BLaER1 treated with 17β-estradiol and CSF1 and Interleukin-3, amounts not matched to agents 10 nM and 100 nM (cell line): ENCODE data around the gene MAGOH.

Source experiments
- H3K27ac ChIP-seq, 11 experiments: shearing (Covaris generic); formaldehyde crosslinking; 2 replicates each; pipeline ENCODE4 v1.8.1; 2022
- H3K27me3 ChIP-seq, 11 experiments: shearing (Covaris generic); formaldehyde crosslinking; 2 replicates each; pipeline ENCODE4 v1.8.1; 2022
- H3K36me3 ChIP-seq, 11 experiments: shearing (Covaris generic); formaldehyde crosslinking; 2 replicates each; pipeline ENCODE4 v1.8.1; 2022
- H3K4me1 ChIP-seq, 10 experiments: shearing (Covaris generic); formaldehyde crosslinking; 2 replicates each; pipeline ENCODE4 v1.8.1; 2022
- H3K4me2 ChIP-seq, 11 experiments: shearing (Covaris generic); formaldehyde crosslinking; 2 replicates each; pipeline ENCODE4 v1.8.1; 2022
- H3K4me3 ChIP-seq, 10 experiments: shearing (Covaris generic); formaldehyde crosslinking; 2 replicates each; pipeline ENCODE4 v1.8.1; 2022
- H3K9ac ChIP-seq, 11 experiments: shearing (Covaris generic); formaldehyde crosslinking; 2 replicates each; pipeline ENCODE4 v1.8.1; 2022
- H3K9me3 ChIP-seq, 11 experiments: shearing (Covaris generic); formaldehyde crosslinking; replicated peaks in 1 of 11; 2 replicates each; pipeline ENCODE4 v1.8.1; 2022
- H4K20me1 ChIP-seq, 11 experiments: shearing (Covaris generic); formaldehyde crosslinking; 2 replicates each; pipeline ENCODE4 v1.8.1; 2022
- Cebpa-rat ChIP-seq, 11 experiments: shearing (Covaris generic); IDR thresholded peaks; 2 replicates each; pipeline ENCODE4 v1.8.1; 2022

Gene MAGOH

GRCh38 chr1:53262000-53262399 is 23.7 kb upstream of the MAGOH start:
- H3K9me3 ChIP-seq = no peaks in the 10 kb centered on the region
- no peak overlapping the region for H3K4me2 ChIP-seq
- no peak for TF ChIP-seq Cebpa-rat (IDR thresholded peaks at IDR 0.05)
- peaks cover 94 to 100% (median 100%) of the 10 kb centered on the region in 11 experiments for H3K36me3 ChIP-seq
- no peaks in the 10 kb centered on the region for H3K27me3 ChIP-seq
- no peak overlapping the region for H3K27ac ChIP-seq
- H4K20me1 ChIP-seq = peaks cover 0 to 29% (median 0%) of the 10 kb centered on the region in 11 experiments; a peak in 6 of 22 replicates
- H3K9ac ChIP-seq = no peak overlapping the region
- H3K4me3 ChIP-seq = no peak overlapping the region
- no peaks in the 10 kb centered on the region for H3K4me1 ChIP-seq

GRCh38 chr1:53260631-53261247 is 22.4 kb upstream of the MAGOH start:
- Histone ChIP-seq H3K4me1 (no peaks in the 10 kb centered on the region), H4K20me1 (peaks cover 0 to 25% (median 0%) of the 10 kb centered on the region in 11 experiments; a peak in 6 of 22 replicates), H3K4me2 (no peak overlapping the region), H3K9me3 (no peaks in the 10 kb centered on the region), H3K36me3 (peaks cover 94 to 100% (median 100%) of the 10 kb centered on the region in 11 experiments), H3K9ac (no peak overlapping the region), H3K27me3 (no peaks in the 10 kb centered on the region), H3K27ac (no peak overlapping the region), H3K4me3 (no peak overlapping the region)
- no peak for TF ChIP-seq Cebpa-rat (IDR thresholded peaks at IDR 0.05)

GRCh38 chr1:53259932-53260331 is 21.6 kb upstream of the MAGOH start:
- Histone ChIP-seq H4K20me1 (peaks cover 0 to 25% (median 0%) of the 10 kb centered on the region in 11 experiments; a peak in 6 of 22 replicates), H3K9me3 (no peaks in the 10 kb centered on the region), H3K4me3 (no peak overlapping the region), H3K36me3 (peaks cover 92 to 100% (median 100%) of the 10 kb centered on the region in 11 experiments), H3K27ac (no peak overlapping the region), H3K4me1 (no peaks in the 10 kb centered on the region), H3K4me2 (no peak overlapping the region), H3K9ac (no peak overlapping the region), H3K27me3 (no peaks in the 10 kb centered on the region)
- TF ChIP-seq Cebpa-rat (IDR thresholded peaks at IDR 0.05) = no peak

- Histone ChIP-seq H3K27ac (no peak overlapping the region), H3K9ac (no peak overlapping the region), H3K36me3 (peaks cover 84 to 100% (median 100%) of the 10 kb centered on the region in 11 experiments), H3K4me1 (no peaks in the 10 kb centered on the region), H3K27me3 (no peaks in the 10 kb centered on the region), H3K9me3 (no peaks in the 10 kb centered on the region), H3K4me3 (no peak overlapping the region), H4K20me1 (peaks cover 0 to 12% (median 0%) of the 10 kb centered on the region in 11 experiments; a peak in 5 of 22 replicates), H3K4me2 (no peak overlapping the region)
- no peak for TF ChIP-seq Cebpa-rat (IDR thresholded peaks at IDR 0.05)
Observed at GRCh38 chr1:53258216-53258615, 19.9 kb upstream of the MAGOH start.

GRCh38 chr1:53257454-53258081 is 19.2 kb upstream of the MAGOH start:
- H4K20me1 ChIP-seq = peaks cover 0 to 7% (median 0%) of the 10 kb centered on the region in 11 experiments; a peak in 5 of 22 replicates
- H3K4me1 ChIP-seq = no peaks in the 10 kb centered on the region
- peaks cover 78 to 100% (median 96%) of the 10 kb centered on the region in 11 experiments for H3K36me3 ChIP-seq
- H3K4me2 ChIP-seq = no peak overlapping the region
- no peaks in the 10 kb centered on the region for H3K27me3 ChIP-seq
- no peak overlapping the region for H3K9ac ChIP-seq
- no peak for TF ChIP-seq Cebpa-rat (IDR thresholded peaks at IDR 0.05)
- H3K4me3 ChIP-seq = no peak overlapping the region
- no peaks in the 10 kb centered on the region for H3K9me3 ChIP-seq
- no peak overlapping the region for H3K27ac ChIP-seq

DNA sequence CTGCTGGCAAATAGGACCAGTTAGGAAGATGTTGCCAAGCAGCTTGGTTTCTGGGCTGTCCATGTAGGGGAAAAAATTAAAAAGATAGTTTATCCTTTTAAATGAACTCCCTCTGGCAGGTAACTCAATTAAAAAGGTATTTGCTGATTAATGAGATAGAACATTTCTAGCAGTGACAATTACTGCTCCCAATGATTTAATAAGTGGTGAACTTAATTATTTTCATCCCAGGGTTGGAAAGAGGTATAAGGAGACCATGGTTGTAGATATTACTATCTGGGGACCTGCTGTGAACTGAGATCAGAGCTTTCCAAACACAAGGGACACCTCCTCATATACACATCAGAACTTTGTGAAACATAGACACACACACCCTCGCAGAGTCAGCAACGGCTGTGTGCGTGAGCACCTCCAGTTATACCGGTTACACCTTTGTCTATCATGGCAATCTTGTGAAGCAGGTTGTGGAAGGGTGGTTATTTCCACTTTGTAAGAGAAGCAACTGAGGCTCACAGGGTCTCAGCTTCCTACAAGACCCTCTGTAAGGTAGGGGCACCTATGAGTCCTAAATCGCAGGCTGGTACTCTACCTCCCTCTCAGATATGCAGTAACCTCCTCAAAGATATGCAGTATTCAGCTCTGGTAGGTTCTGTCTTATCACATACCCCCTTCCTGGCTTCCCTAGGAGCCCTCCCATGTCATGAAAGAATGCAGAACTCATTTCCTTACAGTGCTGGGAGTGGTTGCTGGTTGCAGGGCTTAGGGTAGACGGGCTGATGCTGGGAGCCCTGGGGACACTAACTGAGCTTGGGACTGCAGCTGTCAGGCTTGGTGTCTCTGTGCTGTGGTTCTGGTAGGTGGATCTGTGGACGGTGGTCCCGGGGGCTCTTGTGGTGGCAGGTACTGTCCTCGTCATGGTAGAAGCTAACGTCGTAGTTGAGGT is 18.5 kb upstream of the MAGOH start:
- Histone ChIP-seq H3K36me3 (peaks cover 78 to 100% (median 96%) of the 10 kb centered on the region in 11 experiments), H3K9me3 (no peaks in the 10 kb centered on the region), H3K4me2 (no peak overlapping the region), H3K9ac (0 out of 22 replicates have a peak overlapping the region, but pooled peaks of 1 of the 11 experiments have one; percentile 34), H3K27ac (no peak overlapping the region), H4K20me1 (peaks cover 0 to 7% (median 0%) of the 10 kb centered on the region in 11 experiments; a peak in 3 of 22 replicates), H3K4me3 (no peak overlapping the region), H3K27me3 (no peaks in the 10 kb centered on the region), H3K4me1 (no peaks in the 10 kb centered on the region)
- no peak for TF ChIP-seq Cebpa-rat (IDR thresholded peaks at IDR 0.05)

DNA sequence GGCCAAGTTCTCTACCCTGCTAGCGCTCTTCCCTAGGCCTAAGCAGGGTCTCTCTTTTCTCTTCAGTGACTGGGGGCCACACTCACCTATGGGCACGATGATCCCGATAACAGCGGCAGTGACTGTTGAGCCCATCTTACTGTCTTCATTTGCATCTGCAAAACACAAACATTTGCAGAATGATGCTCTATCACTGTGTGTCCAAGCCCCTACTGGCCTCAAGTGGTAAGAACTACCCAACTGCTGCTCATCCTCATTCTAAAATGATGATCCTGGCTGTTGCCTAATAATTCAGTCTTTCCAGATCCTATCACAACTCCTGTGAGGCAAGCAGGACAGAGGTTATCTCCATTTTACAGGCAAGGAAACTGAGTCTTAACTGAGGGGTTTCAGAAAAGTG is 16.7 kb upstream of the MAGOH start:
- Histone ChIP-seq H3K27ac (no peak overlapping the region), H3K9ac (no peak overlapping the region), H3K9me3 (no peaks in the 10 kb centered on the region), H3K27me3 (no peaks in the 10 kb centered on the region), H3K36me3 (peaks cover 77 to 100% (median 96%) of the 10 kb centered on the region in 11 experiments), H3K4me3 (no peak overlapping the region), H4K20me1 (peaks cover 0 to 7% (median 0%) of the 10 kb centered on the region in 11 experiments; a peak in 1 of 22 replicates), H3K4me2 (no peak overlapping the region), H3K4me1 (no peaks in the 10 kb centered on the region)
- no peak for TF ChIP-seq Cebpa-rat (IDR thresholded peaks at IDR 0.05)

- Histone ChIP-seq H3K36me3 (peaks cover 77 to 100% (median 96%) of the 10 kb centered on the region in 11 experiments), H3K9ac (no peak overlapping the region), H3K27ac (no peak overlapping the region), H3K4me2 (no peak overlapping the region), H3K4me1 (no peaks in the 10 kb centered on the region), H3K9me3 (no peaks in the 10 kb centered on the region), H3K4me3 (no peak overlapping the region), H4K20me1 (peaks cover 0 to 7% (median 0%) of the 10 kb centered on the region in 11 experiments; a peak in 2 of 22 replicates), H3K27me3 (no peaks in the 10 kb centered on the region)
- TF ChIP-seq Cebpa-rat (IDR thresholded peaks at IDR 0.05) = no peak
Observed at GRCh38 chr1:53254011-53254640, 15.8 kb upstream of the MAGOH start.
